Heart right ventricle (tissue), 16 donors: Measurements from ENCODE around the gene LRP11. TPM values are rescaled to one million over a fixed set of nuclear protein-coding genes. Genes with fewer than 3 reads are reported as not detected.

Experiments
- ATAC-seq, 8 donors: fragments of 200-7000 bp; cut with Tn5 transposase; one replicate each; pipeline ENCODE4 v1.9.1; 2020; ENCODE audit warnings: mild to moderate bottlenecking in 8 of 8, moderate library complexity in 8 of 8, moderate number of reproducible peaks in 1 of 8
- DNase-seq, 2 donors: peaks; one replicate each; pipeline ENCODE4 v3.0.0-alpha.2; 2020
- H3K27ac ChIP-seq, 10 donors: fragments of 200-600 bp; sonication (generic) in 2 of 10; one replicate each; pipeline versions ENCODE4 v1.5.0 to v1.8.0; 2020 to 2022; ENCODE audit warnings: mild to moderate bottlenecking in 3 of 10
- H3K27me3 ChIP-seq, 7 donors: fragments of 200-600 bp; one replicate each; pipeline ENCODE4 v1.8.0; 2021 to 2022; ENCODE audit warnings: mild to moderate bottlenecking in 2 of 7
- H3K36me3 ChIP-seq, 9 donors: fragments of 200-600 bp; sonication (generic) in 1 of 9; one replicate each; pipeline versions ENCODE4 v1.5.0 to v1.8.0; 2020 to 2022; ENCODE audit warnings: mild to moderate bottlenecking in 2 of 9
- H3K4me1 ChIP-seq, 9 donors: fragments of 200-600 bp; sonication (generic) in 1 of 9; one replicate each; pipeline versions ENCODE4 v1.5.0 to v1.8.0; 2020 to 2022; ENCODE audit warnings: mild to moderate bottlenecking in 4 of 9
- H3K4me3 ChIP-seq, 10 donors: fragments of 200-600 bp; sonication (generic) in 2 of 10; one replicate each; pipeline versions ENCODE4 v1.5.0 to v1.8.0; 2020 to 2022; ENCODE audit warnings: mild to moderate bottlenecking in 7 of 10, moderate library complexity in 2 of 10
- H3K9me3 ChIP-seq, 11 donors: fragments of 200-600 bp in 10 of 11; sonication (generic) in 2 of 11; one replicate each; pipeline versions ENCODE4 v1.5.0 to v1.8.0; 2013 to 2022; ENCODE audit warnings: mild to moderate bottlenecking in 2 of 11, control low read depth in 1 of 11, moderate library complexity in 1 of 11
- WGBS, 2 donors: extraction: QIAGEN DNeasy Blood & Tissue Kit; methylation state at CpG; one replicate each; pipeline ENCODE4 v1.1.7; 2013; ENCODE audit warnings: inconsistent platforms in 1 of 2; 5-methylcytosine and 5-hydroxymethylcytosine counted together
- intact Hi-C, 10 donors: fragments of 100-400 bp; cut with DNase I; formaldehyde crosslinking; loops; one replicate each; pipeline versions ENCODE4 v1.11.1 to v1.14.2; 2022
- polyA plus RNA-seq, 2 donors: library from polyadenylated mRNA; stranded (reverse); fragments of 200-250 nt; gene quantifications; one replicate each; pipeline ENCODE4 v1.2.3, GENCODE V29; 2013
- total RNA-seq, 10 donors: library from RNA; stranded (reverse); fragmentation: NEBNext Ultra II Directional in 3 of 10; extraction: Animal tissue kit (Norgen Biotek cat#: 25700) in 3 of 10; gene quantifications; one replicate each; pipeline versions ENCODE4 v1.2.1 to v1.2.4, GENCODE V29; 2021 to 2023
- TF ChIP-seq, protein P1 (sequence below), 9 donors: fragments of 200-600 bp; sonication (generic) in 2 of 9; IDR thresholded peaks; one replicate each; pipeline versions ENCODE4 v1.5.0 to v1.8.0; 2021 to 2022; ENCODE audit warnings: antibody characterized with exemption in 9 of 9, mild to moderate bottlenecking in 5 of 9, moderate library complexity in 1 of 9
- donor health status: Arrhythmogenic right ventricular cardiomyopathy.
- donor health status: ischemic (EF 13 %, LVEDD 7.1; RV severe dilation, severe dysfunction).
- donor health status: healthy with polysubstance abuse.
- donor health status: DM: no; HTN: yes; CAD: no.
- donor health status: DM: no; HTN: no; CAD: no.
- donor health status: ischemic (EF 25% LVEDD 6.9; RV normal size, moderate dysfunction).
- donor health status: ischemic (EF 25% LVEDD 5.7; RV mildly dilated, moderate dysfunction).
- donor health status: healthy.
- donor health status: DM: yes; HTN: yes; CAD: no.
- donor health status: Ischemic cardiomyopathy.
- donor health status: ischemic (EF 35%, LVEDD 5.7; RV mildly dilated, moderate dysfunction).
- donor health status: nonischemic (EF 11% LVEDD 7.7; RV severe dilation, severe dysfunction).
- donor health status: DM: yes; HTN: yes; CAD: no.
- donor health status: PGD.
- donor health status: ischemic (EF 29% LVEDD 5.4; RV normal size, mild dysfunction).
- donor health status: nonischemic (EF 23%, LVEDD 6.1; RV moderate dilation, normal function).

LRP11 gene
- total and polyA plus RNA-seq, 12 donors, result 0.51 to 21.0 (median 14.6) TPM

DNA sequence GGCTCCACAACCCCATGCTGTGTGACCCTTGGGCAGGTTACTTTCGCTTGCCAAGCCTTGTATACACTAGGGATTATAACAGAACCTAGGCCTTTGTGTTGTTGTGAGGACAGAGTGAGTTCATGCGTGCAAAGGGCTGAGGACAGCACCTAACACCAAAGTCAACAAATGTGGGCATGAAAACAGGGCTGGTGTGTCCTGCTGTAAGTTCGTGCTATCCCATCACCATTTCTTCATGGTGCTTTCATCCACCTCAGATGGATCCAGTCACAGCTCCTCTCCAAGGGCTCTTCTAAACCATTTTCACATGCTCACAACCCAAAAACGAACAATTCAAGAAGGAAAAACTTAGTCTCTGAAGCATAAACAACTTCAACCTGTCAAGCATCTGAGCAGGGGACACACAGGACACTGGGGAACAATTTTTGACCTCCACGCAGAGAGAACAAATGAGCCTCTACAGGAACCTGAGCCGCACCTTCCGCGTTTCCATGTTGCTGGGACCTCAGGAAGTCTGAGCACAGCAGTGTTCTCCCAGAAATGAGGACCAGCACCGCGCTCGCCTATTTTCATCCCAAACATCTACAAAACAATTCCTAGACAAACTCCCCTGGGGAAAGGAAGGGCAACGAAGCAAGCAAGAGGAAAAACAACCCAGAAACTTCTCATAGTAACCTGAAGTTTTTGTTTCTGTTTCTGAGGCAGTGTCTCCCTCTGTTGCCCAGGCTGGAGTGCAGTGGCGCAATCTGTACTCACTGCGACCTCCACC is 3.1 kb downstream of the LRP11 start:
- intact Hi-C loops, result no loop called here

DNA sequence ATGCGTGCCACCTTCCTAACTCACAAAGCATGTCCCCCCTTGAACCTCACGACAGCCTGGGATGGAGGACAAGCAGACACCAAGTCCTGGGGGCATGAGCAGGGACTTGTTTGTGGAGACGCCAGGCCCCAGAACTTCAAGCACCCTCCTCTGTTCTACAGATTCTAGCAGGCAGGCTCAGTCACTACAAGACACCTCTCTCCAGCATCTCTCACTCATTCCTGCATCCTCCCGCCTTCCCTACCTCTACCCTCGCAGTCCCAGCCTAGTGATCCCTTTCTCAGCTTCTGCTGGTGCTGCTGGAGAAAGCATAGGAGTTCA is 3.7 kb downstream of the LRP11 start:
- DNase-seq, result no peak
- Histone ChIP-seq H3K27ac (no peak overlapping the region), H3K9me3 (no peaks in the 10 kb centered on the region), H3K36me3 (no peaks in the 10 kb centered on the region), H3K4me1 (peaks cover 0 to 31% (median 19%) of the 10 kb centered on the region in 9 donors), H3K27me3 (no peaks in the 10 kb centered on the region), H3K4me3 (no peak overlapping the region)
- ATAC-seq, result no peak
- intact Hi-C loops, result no loop called here
- WGBS, 2 donors, result 85 to 96% methylated on average over 5 of the region's 5 CpGs
- TF ChIP-seq, protein P1, sequence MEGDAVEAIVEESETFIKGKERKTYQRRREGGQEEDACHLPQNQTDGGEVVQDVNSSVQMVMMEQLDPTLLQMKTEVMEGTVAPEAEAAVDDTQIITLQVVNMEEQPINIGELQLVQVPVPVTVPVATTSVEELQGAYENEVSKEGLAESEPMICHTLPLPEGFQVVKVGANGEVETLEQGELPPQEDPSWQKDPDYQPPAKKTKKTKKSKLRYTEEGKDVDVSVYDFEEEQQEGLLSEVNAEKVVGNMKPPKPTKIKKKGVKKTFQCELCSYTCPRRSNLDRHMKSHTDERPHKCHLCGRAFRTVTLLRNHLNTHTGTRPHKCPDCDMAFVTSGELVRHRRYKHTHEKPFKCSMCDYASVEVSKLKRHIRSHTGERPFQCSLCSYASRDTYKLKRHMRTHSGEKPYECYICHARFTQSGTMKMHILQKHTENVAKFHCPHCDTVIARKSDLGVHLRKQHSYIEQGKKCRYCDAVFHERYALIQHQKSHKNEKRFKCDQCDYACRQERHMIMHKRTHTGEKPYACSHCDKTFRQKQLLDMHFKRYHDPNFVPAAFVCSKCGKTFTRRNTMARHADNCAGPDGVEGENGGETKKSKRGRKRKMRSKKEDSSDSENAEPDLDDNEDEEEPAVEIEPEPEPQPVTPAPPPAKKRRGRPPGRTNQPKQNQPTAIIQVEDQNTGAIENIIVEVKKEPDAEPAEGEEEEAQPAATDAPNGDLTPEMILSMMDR (IDR thresholded peaks at IDR 0.05), result no peak

More for the DNA sequence above, 3.1 kb downstream of the LRP11 start:
- Histone ChIP-seq H3K4me1 (peaks cover 0 to 31% (median 19%) of the 10 kb centered on the region in 9 donors), H3K27me3 (no peaks in the 10 kb centered on the region), H3K4me3 (no peak overlapping the region), H3K27ac (no peak overlapping the region), H3K36me3 (no peaks in the 10 kb centered on the region), H3K9me3 (no peaks in the 10 kb centered on the region)
- 92% methylated on average over 14 of the region's 14 CpGs for whole genome bisulfite sequencing, 2 donors
- no peak for DNase-seq
- ATAC-seq, result no peak
- TF ChIP-seq, protein P1 (IDR thresholded peaks at IDR 0.05), result no peak

DNA sequence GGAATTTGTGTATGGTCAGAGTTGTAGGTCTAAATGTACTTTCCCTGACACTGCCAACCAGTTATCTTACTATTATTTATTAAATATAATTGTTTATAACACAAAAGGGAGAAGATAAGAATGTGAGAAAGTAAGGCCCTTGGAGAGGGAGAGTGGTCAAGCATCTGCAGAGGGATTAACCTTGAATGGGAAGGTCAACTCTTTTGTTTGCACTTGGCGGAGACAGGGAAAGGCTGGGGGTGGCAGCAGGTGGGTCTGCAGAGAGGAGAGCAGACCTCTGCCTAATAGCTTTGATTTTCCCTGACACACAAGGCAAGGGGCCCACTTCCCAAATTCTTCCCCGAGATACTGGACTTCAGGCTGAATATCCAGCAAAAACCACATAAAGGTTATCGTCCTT is 4.2 kb downstream of the LRP11 start:
- Histone ChIP-seq H3K4me1 (peaks cover 0 to 30% (median 19%) of the 10 kb centered on the region in 9 donors), H3K9me3 (no peaks in the 10 kb centered on the region), H3K27me3 (no peaks in the 10 kb centered on the region), H3K27ac (no peak overlapping the region), H3K4me3 (no peak overlapping the region), H3K36me3 (no peaks in the 10 kb centered on the region)
- TF ChIP-seq, protein P1 (IDR thresholded peaks at IDR 0.05), result no peak
- DNase-seq (no peak), ATAC-seq (no peak)
- WGBS, 2 donors, result 90 to 96% methylated on average over 3 of the region's 3 CpGs
- intact Hi-C loops, result no loop called here

DNA sequence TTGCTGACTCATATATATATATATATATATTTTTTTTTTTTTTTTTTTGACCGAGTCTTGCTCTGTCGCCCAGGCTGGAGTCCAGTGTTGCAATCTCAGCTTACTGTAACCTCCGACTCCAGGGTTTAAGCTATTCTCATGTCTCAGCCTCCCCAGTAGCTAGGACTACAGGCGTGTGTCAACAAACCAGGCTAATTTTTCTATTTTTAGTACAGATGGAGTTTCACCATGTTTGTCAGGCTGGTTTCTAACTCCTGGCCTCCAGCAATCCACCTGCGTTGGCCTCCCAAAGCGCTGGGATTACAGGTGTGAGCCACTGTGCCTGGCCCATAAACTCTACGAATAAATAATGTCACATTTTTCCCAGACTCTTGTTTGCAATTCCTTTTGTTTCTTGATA is 4.8 kb downstream of the LRP11 start:
- 66 to 85% methylated on average over 7 of the region's 7 CpGs for WGBS, 2 donors
- H3K4me3 ChIP-seq, result no peak overlapping the region
- H3K4me1 ChIP-seq, result peaks cover 0 to 25% (median 14%) of the 10 kb centered on the region in 9 donors
- no peaks in the 10 kb centered on the region for H3K27me3 ChIP-seq
- intact Hi-C loops, result no loop called here
- TF ChIP-seq, protein P1 (IDR thresholded peaks at IDR 0.05), result no peak
- H3K27ac ChIP-seq, result no peak overlapping the region
- H3K36me3 ChIP-seq, result no peaks in the 10 kb centered on the region
- DNase-seq, result no peak
- no peak for ATAC-seq
- H3K9me3 ChIP-seq, result no peaks in the 10 kb centered on the region
